Raji (cell line): ENCODE measurements around the gene IL17A.

Experiments
- POLR2A ChIP-seq: IDR thresholded peaks from 2 replicates; pipeline ENCODE4 v1.6.1; 2011; ENCODE audit warnings: low read depth, low read length, control low read depth; ENCODE audit not compliant: insufficient read depth

The IL17A gene

DNA sequence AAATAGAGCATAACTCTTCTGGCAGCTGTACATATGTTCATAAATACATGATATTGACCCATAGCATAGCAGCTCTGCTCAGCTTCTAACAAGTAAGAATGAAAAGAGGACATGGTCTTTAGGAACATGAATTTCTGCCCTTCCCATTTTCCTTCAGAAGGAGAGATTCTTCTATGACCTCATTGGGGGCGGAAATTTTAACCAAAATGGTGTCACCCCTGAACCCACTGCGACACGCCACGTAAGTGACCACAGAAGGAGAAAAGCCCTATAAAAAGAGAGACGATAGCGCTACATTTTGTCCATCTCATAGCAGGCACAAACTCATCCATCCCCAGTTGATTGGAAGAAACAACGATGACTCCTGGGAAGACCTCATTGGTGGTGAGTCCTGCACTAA is at the start of gene IL17A:
IL17A (plus strand) TSS at position 301 of the 400 bp plus-strand sequence; CDS start at position 358, 57 bp downstream.
- no peak for TF ChIP-seq POLR2A

DNA sequence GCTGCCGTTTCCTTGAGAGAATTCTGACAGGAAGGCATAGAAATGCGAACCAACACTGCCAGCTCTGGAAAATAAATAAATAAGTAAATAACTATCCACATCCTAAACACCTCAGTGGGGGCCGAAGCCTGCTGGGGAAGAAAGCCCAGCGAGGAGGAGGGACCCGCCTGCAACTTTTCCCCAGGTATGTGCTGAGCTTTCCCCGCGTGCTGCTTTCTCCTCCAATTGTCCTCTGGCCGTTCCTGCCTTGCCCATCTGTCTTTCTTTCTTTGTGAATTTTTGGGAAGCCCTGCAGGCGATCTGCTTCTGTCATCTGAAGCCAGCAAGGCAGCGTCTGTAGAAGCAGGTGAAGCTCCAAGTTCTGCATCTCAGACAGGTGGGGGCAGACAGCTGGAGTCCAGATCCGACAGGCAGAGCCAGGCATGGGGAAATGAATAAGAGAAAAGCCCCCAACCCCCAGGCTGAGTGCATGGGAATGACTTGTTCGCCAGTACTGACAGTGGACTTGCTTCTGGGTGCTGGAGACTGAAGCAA is 49.2 kb upstream of the IL17A start:
- no peak for TF ChIP-seq POLR2A

- TF ChIP-seq POLR2A: no peak
Observed at GRCh38 chr6:52138284-52138683, 47.9 kb upstream of the IL17A start.

GRCh38 chr6:52139985-52140680 is 46.0 kb upstream of the IL17A start:
- no peak for TF ChIP-seq POLR2A

DNA sequence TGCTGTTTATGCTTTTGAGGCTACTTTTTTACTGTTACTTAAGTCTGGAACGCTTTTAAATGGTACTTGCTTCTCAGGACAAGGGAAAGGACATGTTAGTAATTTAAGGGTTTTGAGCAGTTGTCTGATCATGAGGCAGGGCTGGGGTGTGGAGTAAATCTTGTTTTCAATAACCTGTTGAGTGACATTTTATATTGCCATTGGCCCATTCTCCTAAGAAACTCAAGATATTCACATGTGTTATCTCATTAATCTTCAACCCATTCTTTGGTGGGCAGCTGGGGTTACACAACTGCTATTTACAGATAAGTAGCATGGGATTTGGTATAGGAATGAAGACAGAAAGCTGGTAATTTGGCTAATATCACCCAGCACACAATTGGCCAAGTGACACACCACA is 44.6 kb upstream of the IL17A start:
- no peak for TF ChIP-seq POLR2A

DNA sequence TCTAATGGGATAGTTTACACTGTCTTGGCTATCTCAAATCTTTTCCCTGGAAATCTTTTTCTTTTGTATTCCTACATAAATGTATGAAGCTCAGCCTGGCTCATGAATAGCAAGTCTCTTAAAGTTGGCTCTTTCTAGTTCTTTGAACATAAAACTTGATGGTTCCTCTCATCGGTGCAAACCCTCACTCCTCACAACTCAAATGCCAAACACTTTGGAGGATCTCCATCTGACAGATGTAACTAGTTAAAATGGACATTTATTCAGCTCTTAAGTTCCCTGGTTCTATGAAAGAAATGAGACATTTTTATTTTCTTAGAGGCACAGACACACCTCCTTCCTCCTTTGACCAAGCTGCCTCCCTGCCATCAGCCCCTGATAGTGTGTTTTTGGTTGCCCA is 43.6 kb upstream of the IL17A start:
- no peak for TF ChIP-seq POLR2A

DNA sequence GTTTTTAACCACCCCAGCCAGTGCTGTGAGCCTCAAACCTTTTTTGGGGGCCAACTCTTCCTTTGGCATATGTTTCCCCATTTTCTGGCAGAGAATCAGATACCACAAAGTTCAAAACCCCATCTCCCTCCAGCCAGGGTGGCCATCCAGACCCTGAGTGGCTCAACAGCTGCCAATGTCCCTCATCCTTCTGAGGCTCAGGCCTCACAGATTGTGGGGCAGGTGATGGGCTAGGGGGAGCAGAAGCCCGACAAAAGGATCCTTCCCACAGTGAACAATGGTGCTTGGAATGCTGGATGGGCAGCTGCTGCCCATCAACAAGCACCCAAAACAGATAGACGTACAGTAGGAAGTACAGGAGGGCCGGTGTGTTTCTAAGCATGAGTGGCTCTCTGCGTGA is 42.6 kb upstream of the IL17A start:
- TF ChIP-seq POLR2A: no peak

- no peak for TF ChIP-seq POLR2A
Observed at GRCh38 chr6:52144196-52145076, 41.7 kb upstream of the IL17A start.

DNA sequence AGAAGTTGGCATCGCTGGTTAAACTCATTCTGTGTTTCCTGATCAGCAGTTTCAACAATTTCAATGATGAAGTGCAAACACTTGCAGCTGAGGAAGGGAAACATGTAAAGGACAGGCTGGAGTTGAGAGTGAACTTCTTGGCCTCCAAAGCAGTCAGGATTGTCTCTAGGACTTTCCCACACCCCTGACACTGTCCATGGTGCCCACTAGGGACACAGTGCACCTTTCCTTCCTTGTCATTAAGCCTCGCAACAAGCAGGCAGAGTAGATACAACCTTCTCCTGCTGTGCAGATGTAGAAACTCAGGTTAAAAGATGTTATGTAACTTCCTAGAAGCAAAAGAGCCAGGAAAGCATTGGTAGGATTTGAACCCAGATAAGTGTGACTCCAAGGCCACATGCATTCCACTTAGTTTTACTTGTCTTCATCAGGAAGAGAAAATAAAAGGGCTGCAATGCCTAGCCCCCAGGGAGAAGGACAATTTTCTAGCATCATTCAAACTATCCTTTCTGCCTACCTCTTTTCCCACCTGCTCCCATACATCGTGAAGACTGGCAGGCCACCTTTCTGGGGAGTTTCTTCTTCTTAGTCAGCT is 39.2 kb upstream of the IL17A start:
- TF ChIP-seq POLR2A: no peak

DNA sequence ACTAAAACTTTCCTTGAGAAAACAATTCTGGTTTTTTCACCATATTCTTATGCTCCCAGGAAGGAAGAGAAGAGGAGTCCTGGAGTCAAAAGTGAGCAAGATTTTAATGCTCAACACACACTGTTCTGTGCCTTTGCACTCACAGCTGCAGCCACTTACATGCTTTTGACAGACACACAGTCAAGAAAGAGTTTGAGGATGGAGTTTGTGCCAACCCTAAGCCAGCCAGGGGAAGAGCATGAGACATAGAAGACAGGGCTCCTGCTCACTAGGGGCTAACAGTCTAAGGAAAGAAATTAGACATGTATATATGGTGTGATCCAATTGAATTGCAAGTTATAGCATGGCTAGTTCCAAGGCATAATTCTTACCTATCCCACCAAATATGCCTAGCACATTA is 37.1 kb upstream of the IL17A start:
- TF ChIP-seq POLR2A: no peak

DNA sequence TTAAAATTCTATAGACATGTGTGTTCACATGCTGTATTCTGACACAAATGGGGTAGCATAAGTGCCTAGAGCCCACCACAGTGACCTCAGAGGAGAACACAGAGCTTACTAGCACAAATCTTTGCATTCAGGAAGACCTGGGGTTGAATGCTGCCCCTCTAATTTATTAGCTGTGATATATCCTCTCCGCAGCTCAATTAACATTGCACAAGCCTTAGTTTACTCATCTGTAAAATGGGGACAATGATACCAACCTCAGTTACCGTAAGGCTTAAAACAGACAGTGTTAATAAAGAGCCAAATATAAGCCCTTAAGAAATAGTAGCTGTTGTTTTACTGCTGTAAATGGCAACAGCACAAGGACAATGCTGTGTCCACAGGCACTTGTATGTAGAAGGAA is 36.2 kb upstream of the IL17A start:
- no peak for TF ChIP-seq POLR2A

- no peak for TF ChIP-seq POLR2A
Observed at GRCh38 chr6:52152070-52152423, 34.1 kb upstream of the IL17A start.

GRCh38 chr6:52152711-52153160 is 33.4 kb upstream of the IL17A start:
- TF ChIP-seq POLR2A: no peak

DNA sequence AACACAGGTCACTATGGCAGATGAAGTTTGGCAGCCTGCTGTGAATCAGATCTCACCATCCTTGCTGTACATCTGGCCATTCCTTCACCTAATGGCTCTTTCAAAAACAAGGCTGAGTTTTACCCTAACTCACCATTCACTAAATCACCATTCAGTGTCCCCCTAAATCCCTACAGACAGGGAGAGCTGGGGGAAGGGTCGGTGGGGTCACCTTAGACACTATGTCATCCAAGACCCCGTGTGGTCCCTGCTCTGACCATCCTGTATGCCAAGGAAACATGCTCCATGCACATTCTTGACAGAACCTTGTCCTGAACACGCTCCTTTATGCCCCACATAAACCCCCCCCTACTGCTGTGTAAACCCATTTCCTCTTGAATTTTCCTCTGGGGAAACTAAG is 31.8 kb upstream of the IL17A start:
- no peak for TF ChIP-seq POLR2A

- TF ChIP-seq POLR2A: no peak
Observed at GRCh38 chr6:52155791-52156576, 30.2 kb upstream of the IL17A start.
